ENCODE data around the gene DR1. TPM values are rescaled to one million over a fixed set of nuclear protein-coding genes. Genes with fewer than 3 reads are reported as not detected.

DR1 gene
- total and polyA plus RNA-seq, 2 of the 13 experiments (the other 11 are each of a cell fraction or from before 2014, with no cell fraction given): 17.8 to 42.3 TPM

DNA sequence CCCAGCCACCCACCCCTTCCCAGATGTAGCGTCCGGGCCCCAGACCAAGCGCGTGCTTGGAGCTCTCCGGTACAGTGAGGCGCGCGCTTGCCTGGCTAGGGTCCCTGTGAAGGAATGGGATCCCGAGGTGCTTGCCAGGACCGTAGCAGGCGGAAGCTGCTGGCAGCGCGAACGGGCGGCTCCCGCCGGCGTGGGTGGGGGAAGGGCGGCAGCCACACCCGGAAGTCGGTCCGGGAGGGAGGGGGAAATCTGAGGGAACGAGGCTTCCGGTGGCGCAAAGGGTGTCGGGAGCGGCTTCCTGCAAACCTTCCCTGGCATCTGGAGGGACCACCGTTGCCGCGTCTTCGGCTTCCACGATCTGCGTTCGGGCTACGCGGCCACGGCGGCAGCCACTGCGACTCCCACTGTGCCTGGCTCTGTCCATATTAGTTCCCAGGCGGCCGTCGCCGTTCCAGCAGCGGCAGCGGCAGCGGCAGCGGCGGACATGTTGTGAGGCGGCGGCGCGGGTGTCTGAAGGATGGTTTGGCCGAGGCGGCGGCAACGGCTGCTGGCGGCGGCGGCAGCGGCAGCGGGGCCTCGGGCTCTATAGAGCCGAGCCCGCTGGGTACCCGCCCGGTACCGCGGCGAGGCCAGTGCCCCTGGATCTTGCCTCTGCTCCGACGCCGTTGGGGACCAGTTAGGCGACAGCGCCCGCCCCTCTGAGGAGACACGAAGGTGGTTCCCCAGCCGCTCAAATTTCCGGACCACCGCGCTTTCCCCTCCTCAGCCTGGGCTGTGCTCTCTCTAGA lies at the start of gene DR1 (continued):
- TF ChIP-seq, protein P1, sequence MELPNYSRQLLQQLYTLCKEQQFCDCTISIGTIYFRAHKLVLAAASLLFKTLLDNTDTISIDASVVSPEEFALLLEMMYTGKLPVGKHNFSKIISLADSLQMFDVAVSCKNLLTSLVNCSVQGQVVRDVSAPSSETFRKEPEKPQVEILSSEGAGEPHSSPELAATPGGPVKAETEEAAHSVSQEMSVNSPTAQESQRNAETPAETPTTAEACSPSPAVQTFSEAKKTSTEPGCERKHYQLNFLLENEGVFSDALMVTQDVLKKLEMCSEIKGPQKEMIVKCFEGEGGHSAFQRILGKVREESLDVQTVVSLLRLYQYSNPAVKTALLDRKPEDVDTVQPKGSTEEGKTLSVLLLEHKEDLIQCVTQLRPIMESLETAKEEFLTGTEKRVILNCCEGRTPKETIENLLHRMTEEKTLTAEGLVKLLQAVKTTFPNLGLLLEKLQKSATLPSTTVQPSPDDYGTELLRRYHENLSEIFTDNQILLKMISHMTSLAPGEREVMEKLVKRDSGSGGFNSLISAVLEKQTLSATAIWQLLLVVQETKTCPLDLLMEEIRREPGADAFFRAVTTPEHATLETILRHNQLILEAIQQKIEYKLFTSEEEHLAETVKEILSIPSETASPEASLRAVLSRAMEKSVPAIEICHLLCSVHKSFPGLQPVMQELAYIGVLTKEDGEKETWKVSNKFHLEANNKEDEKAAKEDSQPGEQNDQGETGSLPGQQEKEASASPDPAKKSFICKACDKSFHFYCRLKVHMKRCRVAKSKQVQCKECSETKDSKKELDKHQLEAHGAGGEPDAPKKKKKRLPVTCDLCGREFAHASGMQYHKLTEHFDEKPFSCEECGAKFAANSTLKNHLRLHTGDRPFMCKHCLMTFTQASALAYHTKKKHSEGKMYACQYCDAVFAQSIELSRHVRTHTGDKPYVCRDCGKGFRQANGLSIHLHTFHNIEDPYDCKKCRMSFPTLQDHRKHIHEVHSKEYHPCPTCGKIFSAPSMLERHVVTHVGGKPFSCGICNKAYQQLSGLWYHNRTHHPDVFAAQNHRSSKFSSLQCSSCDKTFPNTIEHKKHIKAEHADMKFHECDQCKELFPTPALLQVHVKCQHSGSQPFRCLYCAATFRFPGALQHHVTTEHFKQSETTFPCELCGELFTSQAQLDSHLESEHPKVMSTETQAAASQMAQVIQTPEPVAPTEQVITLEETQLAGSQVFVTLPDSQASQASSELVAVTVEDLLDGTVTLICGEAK (IDR thresholded peaks at IDR 0.05): peak; percentile 58
- TF ChIP-seq, protein P1 (CRISPR knock-in tag; IDR thresholded peaks at IDR 0.05): peak; percentile 88; the same call in 1 of the 2 replicates
- TF ChIP-seq ZNF446 (CRISPR knock-in tag; IDR thresholded peaks at IDR 0.05) (peak; percentile 41; the same call in 1 of the 2 replicates), ZNF543 (CRISPR knock-in tag; IDR thresholded peaks at IDR 0.05) (peak; percentile 82; the same call in 1 of the 2 replicates), GLI4 (CRISPR knock-in tag; IDR thresholded peaks at IDR 0.05; ENCODE audit: borderline replicate concordance) (peak; percentile 79; the same call in 1 of the 2 replicates), ZFP36L1 (CRISPR knock-in tag; IDR thresholded peaks at IDR 0.05) (peak; percentile 33; the same call in 1 of the 2 replicates), HDAC1 (CRISPR knock-in tag; IDR thresholded peaks at IDR 0.05) (peak; percentile 97), GABPA (IDR thresholded peaks at IDR 0.05; ENCODE audit: low read depth, low read length) (peak; percentile 98), GABPA (CRISPR knock-in tag; IDR thresholded peaks at IDR 0.05; ENCODE audit: low read depth) (peak; percentile 98), NR3C1 (CRISPR knock-in tag; IDR thresholded peaks at IDR 0.05) (no peak), ZNF629 (CRISPR knock-in tag; conservative IDR thresholded peaks at IDR 0.05) (no peak), TBX2 (CRISPR knock-in tag; IDR thresholded peaks at IDR 0.05; ENCODE audit: borderline replicate concordance) (peak; percentile 93)
- TF ChIP-seq, protein P2, sequence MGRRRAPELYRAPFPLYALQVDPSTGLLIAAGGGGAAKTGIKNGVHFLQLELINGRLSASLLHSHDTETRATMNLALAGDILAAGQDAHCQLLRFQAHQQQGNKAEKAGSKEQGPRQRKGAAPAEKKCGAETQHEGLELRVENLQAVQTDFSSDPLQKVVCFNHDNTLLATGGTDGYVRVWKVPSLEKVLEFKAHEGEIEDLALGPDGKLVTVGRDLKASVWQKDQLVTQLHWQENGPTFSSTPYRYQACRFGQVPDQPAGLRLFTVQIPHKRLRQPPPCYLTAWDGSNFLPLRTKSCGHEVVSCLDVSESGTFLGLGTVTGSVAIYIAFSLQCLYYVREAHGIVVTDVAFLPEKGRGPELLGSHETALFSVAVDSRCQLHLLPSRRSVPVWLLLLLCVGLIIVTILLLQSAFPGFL (CRISPR knock-in tag; IDR thresholded peaks at IDR 0.05): no peak
- TF ChIP-seq, protein P3, sequence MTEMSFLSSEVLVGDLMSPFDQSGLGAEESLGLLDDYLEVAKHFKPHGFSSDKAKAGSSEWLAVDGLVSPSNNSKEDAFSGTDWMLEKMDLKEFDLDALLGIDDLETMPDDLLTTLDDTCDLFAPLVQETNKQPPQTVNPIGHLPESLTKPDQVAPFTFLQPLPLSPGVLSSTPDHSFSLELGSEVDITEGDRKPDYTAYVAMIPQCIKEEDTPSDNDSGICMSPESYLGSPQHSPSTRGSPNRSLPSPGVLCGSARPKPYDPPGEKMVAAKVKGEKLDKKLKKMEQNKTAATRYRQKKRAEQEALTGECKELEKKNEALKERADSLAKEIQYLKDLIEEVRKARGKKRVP (CRISPR knock-in tag; IDR thresholded peaks at IDR 0.05): peak in 1 of 2 experiments; percentile 78; a peak in 2 of 4 replicates

Measured in HepG2 (cell line).